Activated T-cell treated with anti-CD3 and anti-CD28 coated beads, Interleukin-2, amount 50 U/mL, for 48 hours (primary cell): Measurements from ENCODE around the gene BATF2.

Experiments used
- DNase-seq, 2 experiments: peaks; one replicate each; pipeline ENCODE4 v3.0.0-alpha.2; 2020

The BATF2 gene

GRCh38 chr11:64960719-64961118 is 36.1 kb downstream of the BATF2 start:
- no peak for DNase-seq

- no peak for DNase-seq
These were observed 37.3 kb downstream of the BATF2 start for GRCh38 chr11:64959498-64959897.

- no peak for DNase-seq
These were observed 42.6 kb downstream of the BATF2 start for GRCh38 chr11:64954201-64954600.

- no peak for DNase-seq
These were observed 45.2 kb downstream of the BATF2 start for GRCh38 chr11:64951529-64951928.

GRCh38 chr11:64947208-64947814 is 49.5 kb downstream of the BATF2 start:
- no peak for DNase-seq
